ENCODE results near the gene SARS1. TPM values are rescaled to one million over a fixed set of nuclear protein-coding genes. Genes with fewer than 3 reads are reported as not detected.
"Not testable (repeated sequence)": the region's sequence is repeated elsewhere in the genome, so short reads cannot be mapped to it uniquely, and the experiment has no call there.

Gene SARS1
- total RNA-seq, 1 experiment from 2014 or later: 158 TPM

DNA sequence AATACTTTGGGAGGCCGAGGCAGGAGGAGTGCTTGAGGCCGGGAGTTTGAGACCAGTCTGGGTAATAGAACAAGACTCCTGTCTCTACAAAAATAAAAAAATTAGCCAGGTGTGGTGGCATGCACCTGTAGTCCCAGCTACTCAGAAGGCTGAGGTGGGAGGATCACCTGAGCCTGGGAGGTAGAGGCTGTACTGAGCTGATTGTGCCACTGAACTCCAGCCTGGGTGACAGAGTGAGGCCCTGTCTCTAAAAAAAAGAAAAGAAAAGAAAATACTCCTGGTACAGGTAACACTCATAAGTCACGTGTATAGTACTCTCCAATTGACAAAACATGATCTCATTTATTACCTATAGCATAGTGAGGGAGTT lies 33.0 kb upstream of the SARS1 start:
- DNase-seq; H3F3A ChIP-seq (ENCODE audit: low read length, unreplicated experiment); H3K9me2 ChIP-seq (replicated peaks; ENCODE audit: low read length); H3K27me3 ChIP-seq (ENCODE audit: low read length); H4K20me1 ChIP-seq (ENCODE audit: low read length); H3K36me3 ChIP-seq (ENCODE audit: low read depth, low read length); H3K9ac ChIP-seq (ENCODE audit: low read length); ATAC-seq; intact Hi-C loops (cut with micrococcal nuclease); BruUV-seq (replicated peaks); H3K4me3 ChIP-seq (ENCODE audit: low read length); H3K9me3 ChIP-seq (ENCODE audit: low read length); H3K79me2 ChIP-seq (ENCODE audit: low read length): not testable (repeated sequence)
- H3K4me1 ChIP-seq (ENCODE audit: insufficient read depth, low read length): peaks cover 15% of the 10 kb centered on the region
- POLR2A ChIA-PET (ENCODE audit: unreplicated experiment): interaction anchor here (0.7 kb wide), 1 partner anchor 17 kb away, joined by 5 read pairs; no protein-coding TSS in a partner anchor
- CTCF ChIA-PET: interaction anchor here (1.0 kb wide), 1 partner anchor 13 kb away, joined by 4 read pairs; no protein-coding TSS in a partner anchor
- peak overlapping the region; percentile 59 for H3K4me2 ChIP-seq (ENCODE audit: low read length)
- peak overlapping the region; percentile 74 for H3K27ac ChIP-seq (ENCODE audit: low read length)
- H2AFZ ChIP-seq (ENCODE audit: low read length): peak overlapping the region; percentile 42; the same call in 1 of the 2 replicates

DNA sequence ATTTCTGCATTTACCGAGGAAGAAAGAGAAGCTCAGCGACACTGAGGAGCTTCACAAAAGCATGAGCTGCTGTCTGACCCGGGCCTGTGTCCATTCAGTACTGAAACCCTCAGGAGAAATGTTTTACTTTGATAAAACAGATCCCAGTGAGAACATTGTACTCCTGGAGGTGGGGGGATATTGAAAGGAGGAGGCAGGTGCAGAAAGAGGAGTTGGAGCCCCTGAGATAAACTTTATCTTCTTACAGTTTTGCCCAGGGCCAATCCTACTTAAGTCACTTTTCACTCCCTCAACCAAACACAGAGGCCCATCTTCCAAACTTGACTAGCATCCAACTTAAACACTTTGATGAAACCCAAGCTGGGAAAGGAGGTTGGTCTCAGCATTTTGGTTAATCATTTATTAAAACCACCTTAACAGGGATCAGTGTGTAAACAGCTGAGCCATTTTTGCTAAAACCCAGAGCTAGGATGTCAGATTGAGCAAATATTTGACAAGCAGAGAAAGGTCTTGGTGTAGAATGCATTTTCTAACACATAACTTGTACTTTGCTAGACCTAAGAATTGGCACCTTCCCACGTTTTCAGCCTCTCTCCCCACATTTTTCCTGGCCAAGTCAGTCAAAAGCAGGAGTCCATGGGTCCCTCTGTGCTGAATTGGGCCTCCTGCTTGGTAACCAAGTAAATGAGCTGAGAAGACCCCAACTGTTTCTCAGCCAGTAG lies 32.5 kb upstream of the SARS1 start:
- H3K27ac ChIP-seq (ENCODE audit: low read length): peak overlapping the region; percentile 84
- H3K4me2 ChIP-seq (ENCODE audit: low read length): peak overlapping the region; percentile 59
- DNase-seq (peak; percentile 90), ATAC-seq (peak; percentile 93)
- peaks cover 3% of the 10 kb centered on the region for H3F3A ChIP-seq (ENCODE audit: low read length, unreplicated experiment)
- TF ChIP-seq EZH2phosphoT487 (IDR thresholded peaks at IDR 0.05; ENCODE audit: borderline replicate concordance, low read length) (no peak), EZH2 (IDR thresholded peaks at IDR 0.05; ENCODE audit: low read length, unreplicated experiment) (no peak)
- TF ChIP-seq, protein P1, sequence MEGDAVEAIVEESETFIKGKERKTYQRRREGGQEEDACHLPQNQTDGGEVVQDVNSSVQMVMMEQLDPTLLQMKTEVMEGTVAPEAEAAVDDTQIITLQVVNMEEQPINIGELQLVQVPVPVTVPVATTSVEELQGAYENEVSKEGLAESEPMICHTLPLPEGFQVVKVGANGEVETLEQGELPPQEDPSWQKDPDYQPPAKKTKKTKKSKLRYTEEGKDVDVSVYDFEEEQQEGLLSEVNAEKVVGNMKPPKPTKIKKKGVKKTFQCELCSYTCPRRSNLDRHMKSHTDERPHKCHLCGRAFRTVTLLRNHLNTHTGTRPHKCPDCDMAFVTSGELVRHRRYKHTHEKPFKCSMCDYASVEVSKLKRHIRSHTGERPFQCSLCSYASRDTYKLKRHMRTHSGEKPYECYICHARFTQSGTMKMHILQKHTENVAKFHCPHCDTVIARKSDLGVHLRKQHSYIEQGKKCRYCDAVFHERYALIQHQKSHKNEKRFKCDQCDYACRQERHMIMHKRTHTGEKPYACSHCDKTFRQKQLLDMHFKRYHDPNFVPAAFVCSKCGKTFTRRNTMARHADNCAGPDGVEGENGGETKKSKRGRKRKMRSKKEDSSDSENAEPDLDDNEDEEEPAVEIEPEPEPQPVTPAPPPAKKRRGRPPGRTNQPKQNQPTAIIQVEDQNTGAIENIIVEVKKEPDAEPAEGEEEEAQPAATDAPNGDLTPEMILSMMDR (conservative IDR thresholded peaks at IDR 0.05; ENCODE audit: low read depth, low read length): no peak
- no peaks in the 10 kb centered on the region for H3K9me3 ChIP-seq (ENCODE audit: low read length)
- no TSS peak for BruUV-seq (replicated peaks)
- no peaks in the 10 kb centered on the region for H3K27me3 ChIP-seq (ENCODE audit: low read length)
- H4K20me1 ChIP-seq (ENCODE audit: low read length): no peaks in the 10 kb centered on the region
- H3K4me3 ChIP-seq (ENCODE audit: low read length): no peak overlapping the region
- POLR2A ChIA-PET (ENCODE audit: unreplicated experiment): interaction anchor here (0.7 kb wide), 1 partner anchor 17 kb away, joined by 5 read pairs; no protein-coding TSS in a partner anchor
- peaks cover 15% of the 10 kb centered on the region for H3K4me1 ChIP-seq (ENCODE audit: insufficient read depth, low read length)
- H3K79me2 ChIP-seq (ENCODE audit: low read length): no peaks in the 10 kb centered on the region
- H3K9ac ChIP-seq (ENCODE audit: low read length): no peak overlapping the region; the same call in 1 of the 2 replicates
- intact Hi-C loops (cut with micrococcal nuclease): no loop called here
- peak overlapping the region; percentile 42; the same call in 1 of the 2 replicates for H2AFZ ChIP-seq (ENCODE audit: low read length)
- H3K9me2 ChIP-seq (replicated peaks; ENCODE audit: low read length): no peaks in the 10 kb centered on the region
- CTCF ChIA-PET: interaction anchor here (1.0 kb wide), 1 partner anchor 13 kb away, joined by 4 read pairs; no protein-coding TSS in a partner anchor
- H3K36me3 ChIP-seq (ENCODE audit: low read depth, low read length): no peaks in the 10 kb centered on the region

DNA sequence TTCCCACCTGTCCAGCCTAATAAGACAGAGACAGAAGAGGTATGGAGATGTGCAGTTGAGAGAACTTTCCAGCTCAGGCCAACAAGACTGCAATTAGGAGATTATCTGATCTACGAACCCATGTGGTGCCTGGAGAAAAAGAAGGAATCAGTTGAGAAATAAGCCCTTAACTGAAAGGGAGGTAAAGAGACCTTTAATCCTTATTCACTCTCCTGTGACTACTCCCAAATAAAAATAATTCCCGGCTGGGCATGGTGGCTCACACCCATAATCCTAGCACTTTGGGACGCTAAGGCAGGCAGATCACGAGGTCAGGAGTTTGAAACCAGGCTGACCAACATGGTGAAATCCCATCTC lies 31.9 kb upstream of the SARS1 start:
- H3K27me3 ChIP-seq (ENCODE audit: low read length): no peaks in the 10 kb centered on the region
- H3K9me2 ChIP-seq (replicated peaks; ENCODE audit: low read length): no peaks in the 10 kb centered on the region
- ChIA-PET CTCF (interaction anchor here (1.0 kb wide), 1 partner anchor 12 kb away, joined by 4 read pairs; no protein-coding TSS in a partner anchor), POLR2A (ENCODE audit: unreplicated experiment) (no interaction called here)
- DNase-seq: no peak
- H3K4me3 ChIP-seq (ENCODE audit: low read length): no peak overlapping the region
- ATAC-seq: no peak
- H3K79me2 ChIP-seq (ENCODE audit: low read length): no peaks in the 10 kb centered on the region
- no TSS peak for BruUV-seq (replicated peaks)
- TF ChIP-seq, protein P1 (conservative IDR thresholded peaks at IDR 0.05; ENCODE audit: low read depth, low read length): no peak
- TF ChIP-seq EZH2phosphoT487 (IDR thresholded peaks at IDR 0.05; ENCODE audit: borderline replicate concordance, low read length) (no peak), EZH2 (IDR thresholded peaks at IDR 0.05; ENCODE audit: low read length, unreplicated experiment) (no peak)
- H3K27ac ChIP-seq (ENCODE audit: low read length): peak overlapping the region; percentile 84
- H3F3A ChIP-seq (ENCODE audit: low read length, unreplicated experiment): peaks cover 3% of the 10 kb centered on the region
- no peaks in the 10 kb centered on the region for H3K9me3 ChIP-seq (ENCODE audit: low read length)
- peaks cover 15% of the 10 kb centered on the region for H3K4me1 ChIP-seq (ENCODE audit: insufficient read depth, low read length)
- H3K36me3 ChIP-seq (ENCODE audit: low read depth, low read length): no peaks in the 10 kb centered on the region
- no peaks in the 10 kb centered on the region for H4K20me1 ChIP-seq (ENCODE audit: low read length)
- peak overlapping the region; percentile 42; the same call in 1 of the 2 replicates for H2AFZ ChIP-seq (ENCODE audit: low read length)
- intact Hi-C loops (cut with micrococcal nuclease): no loop called here
- H3K9ac ChIP-seq (ENCODE audit: low read length): no peak overlapping the region; the same call in 1 of the 2 replicates
- peak overlapping the region; percentile 59 for H3K4me2 ChIP-seq (ENCODE audit: low read length)
